NCI-H460 (cell line): ENCODE measurements around the gene HASPIN. TPM values are rescaled to one million over a fixed set of nuclear protein-coding genes. Genes with fewer than 3 reads are reported as not detected.

Experiments
- DNase-seq: peaks from one replicate; pipeline ENCODE4 v3.0.0-alpha.2; 2016; ENCODE audit warnings: low read depth; ENCODE audit errors: extremely low read depth
- total RNA-seq: library from RNA; depleted of rRNA; stranded (reverse); fragments of >200 nt; shearing (Covaris generic); gene quantifications from 2 replicates; pipeline ENCODE4 v1.2.3, GENCODE V29; 2014; rRNA removed

The HASPIN gene
- total RNA-seq, 1 experiment from 2014 or later: 13.2 TPM

- DNase-seq: no peak
Measured at GRCh38 chr17:3762922-3763776, 39.4 kb downstream of the HASPIN start.

GRCh38 chr17:3763777-3764170, 40.1 kb downstream of the HASPIN start:
- no peak for DNase-seq

- DNase-seq: no peak
Measured at GRCh38 chr17:3765981-3766380, 42.3 kb downstream of the HASPIN start.

GRCh38 chr17:3766779-3767178, 43.1 kb downstream of the HASPIN start:
- DNase-seq: no peak

GRCh38 chr17:3768341-3768740, 44.6 kb downstream of the HASPIN start:
- no peak for DNase-seq

GRCh38 chr17:3768769-3769168, 45.1 kb downstream of the HASPIN start:
- no peak for DNase-seq

GRCh38 chr17:3770466-3770865, 46.8 kb downstream of the HASPIN start:
- DNase-seq: no peak

GRCh38 chr17:3771140-3771539, 47.4 kb downstream of the HASPIN start:
- no peak for DNase-seq

GRCh38 chr17:3772764-3773163, 49.1 kb downstream of the HASPIN start:
- DNase-seq: no peak

- no peak for DNase-seq
Measured at GRCh38 chr17:3773511-3773910, 49.8 kb downstream of the HASPIN start.

- no peak for DNase-seq
Measured at GRCh38 chr17:3773966-3774365, 50.3 kb downstream of the HASPIN start.

Other genes with a start within 250 kb of the HASPIN start
- not detected in 2 replicates for gene ASPA, start 247.9 kb upstream of the HASPIN start, total RNA-seq
- gene TRPV3, start 166.1 kb upstream of the HASPIN start, total RNA-seq: 0.40 and 0.57 TPM in 2 replicates
- gene TRPV1, start 114.5 kb upstream of the HASPIN start, total RNA-seq: 1.6 and 1.9 TPM in 2 replicates
- 8.8 and 9.7 TPM in 2 replicates for gene SHPK, start 87.7 kb upstream of the HASPIN start, total RNA-seq
- gene CTNS, start 87.1 kb upstream of the HASPIN start, total RNA-seq: 13.2 and 16.1 TPM in 2 replicates
- 52.0 and 64.6 TPM in 2 replicates for gene TAX1BP3, start 55.3 kb upstream of the HASPIN start, total RNA-seq
- 53.1 and 61.6 TPM in 2 replicates for gene EMC6, start 55.1 kb upstream of the HASPIN start, total RNA-seq
- 28.7 and 28.9 TPM in 2 replicates for gene P2RX5, start 27.7 kb upstream of the HASPIN start, total RNA-seq
- gene ITGAE, start 77.3 kb downstream of the HASPIN start, total RNA-seq: 57.3 and 63.4 TPM in 2 replicates
- gene NCBP3, start 122.3 kb downstream of the HASPIN start, total RNA-seq: 22.9 and 34.0 TPM in 2 replicates
- 11.9 and 12.8 TPM in 2 replicates for gene CAMKK1, start 169.2 kb downstream of the HASPIN start, total RNA-seq
- not detected in 2 replicates for gene P2RX1, start 192.6 kb downstream of the HASPIN start, total RNA-seq
- 3.5 and 3.6 TPM in 2 replicates for gene ATP2A3, start 240.5 kb downstream of the HASPIN start, total RNA-seq